ENCODE data around the gene AMZ2.

DNA sequence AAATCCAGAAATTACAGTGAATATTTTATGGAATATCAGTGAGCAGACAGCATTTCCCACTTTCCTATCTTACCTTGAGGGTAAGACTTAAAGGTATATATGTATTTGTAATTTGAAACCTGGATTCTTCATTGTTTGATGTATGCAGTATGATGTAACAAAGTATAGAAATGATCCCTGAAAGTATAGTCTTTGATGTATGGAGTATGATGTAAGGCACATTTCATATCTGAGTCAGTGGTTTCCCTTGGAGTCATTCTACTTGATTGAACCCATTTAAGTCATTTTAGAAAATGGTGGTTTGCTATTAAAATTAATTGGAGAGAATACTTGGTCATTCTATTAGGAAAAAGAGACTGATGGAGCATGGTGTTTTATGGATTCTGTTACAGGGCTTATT, 10.1 kb downstream of the AMZ2 start:
- TF ChIP-seq, protein P1, sequence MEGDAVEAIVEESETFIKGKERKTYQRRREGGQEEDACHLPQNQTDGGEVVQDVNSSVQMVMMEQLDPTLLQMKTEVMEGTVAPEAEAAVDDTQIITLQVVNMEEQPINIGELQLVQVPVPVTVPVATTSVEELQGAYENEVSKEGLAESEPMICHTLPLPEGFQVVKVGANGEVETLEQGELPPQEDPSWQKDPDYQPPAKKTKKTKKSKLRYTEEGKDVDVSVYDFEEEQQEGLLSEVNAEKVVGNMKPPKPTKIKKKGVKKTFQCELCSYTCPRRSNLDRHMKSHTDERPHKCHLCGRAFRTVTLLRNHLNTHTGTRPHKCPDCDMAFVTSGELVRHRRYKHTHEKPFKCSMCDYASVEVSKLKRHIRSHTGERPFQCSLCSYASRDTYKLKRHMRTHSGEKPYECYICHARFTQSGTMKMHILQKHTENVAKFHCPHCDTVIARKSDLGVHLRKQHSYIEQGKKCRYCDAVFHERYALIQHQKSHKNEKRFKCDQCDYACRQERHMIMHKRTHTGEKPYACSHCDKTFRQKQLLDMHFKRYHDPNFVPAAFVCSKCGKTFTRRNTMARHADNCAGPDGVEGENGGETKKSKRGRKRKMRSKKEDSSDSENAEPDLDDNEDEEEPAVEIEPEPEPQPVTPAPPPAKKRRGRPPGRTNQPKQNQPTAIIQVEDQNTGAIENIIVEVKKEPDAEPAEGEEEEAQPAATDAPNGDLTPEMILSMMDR (IDR thresholded peaks at IDR 0.05; ENCODE audit: low read depth, low read length): no peak
- no peak for TF ChIP-seq EZH2phosphoT487 (IDR thresholded peaks at IDR 0.05; ENCODE audit: low read depth)

All from OCI-LY3 (cell line).